ENCODE results near the gene F13B. TPM values are rescaled to one million over a fixed set of nuclear protein-coding genes. Genes with fewer than 3 reads are reported as not detected.

The F13B gene
- polyA plus RNA-seq, 1 donor = 28.9 TPM

Other genes with a start within 250 kb of the F13B start
- 0.16 TPM for gene CFHR1, start 247.5 kb downstream of the F13B start, polyA plus RNA-seq
- not detected for gene CFHR4, start 179.2 kb downstream of the F13B start, polyA plus RNA-seq
- gene CFHR2, start 123.5 kb downstream of the F13B start, polyA plus RNA-seq = not detected
- not detected for gene CFHR5, start 89.7 kb downstream of the F13B start, polyA plus RNA-seq
- gene ASPM, start 79.4 kb upstream of the F13B start, polyA plus RNA-seq = 10.0 TPM
- gene ZBTB41, start 134.0 kb upstream of the F13B start, polyA plus RNA-seq = 16.3 TPM
- gene CRB1, start 201.0 kb upstream of the F13B start, polyA plus RNA-seq = 0.28 TPM

All from large intestine (tissue), 1 donor.